Thymus (tissue), 11 donors: ENCODE data around the gene ZNF385B. TPM values are rescaled to one million over a fixed set of nuclear protein-coding genes. Genes with fewer than 3 reads are reported as not detected.

ENCODE experiments used
- DNase-seq, 9 donors: peaks; one replicate each; pipeline ENCODE4 v3.0.0-alpha.2; 2013; ENCODE audit warnings: low spot score in 9 of 9, low read depth in 6 of 9, missing footprints in 1 of 9
- H3K27ac ChIP-seq, 2 donors: one replicate each; pipeline ENCODE4 v1.5.1; 2013; ENCODE audit warnings: control low read depth in 1 of 2, low read depth in 1 of 2, low read length in 1 of 2, mild to moderate bottlenecking in 1 of 2, moderate library complexity in 1 of 2
- H3K27me3 ChIP-seq, 2 donors: one replicate each; pipeline ENCODE4 v1.5.1; 2013; ENCODE audit warnings: low read length in 1 of 2; ENCODE audit not compliant: control insufficient read depth in 2 of 2, insufficient read depth in 1 of 2
- H3K36me3 ChIP-seq, 2 donors: one replicate each; pipeline ENCODE4 v1.5.1; 2013; ENCODE audit warnings: low read length in 1 of 2, mild to moderate bottlenecking in 1 of 2, moderate library complexity in 1 of 2; ENCODE audit not compliant: control insufficient read depth in 2 of 2, insufficient read depth in 2 of 2
- H3K4me1 ChIP-seq, 2 donors: one replicate each; pipeline ENCODE4 v1.5.1; 2013; ENCODE audit warnings: low read length in 2 of 2; ENCODE audit not compliant: control insufficient read depth in 2 of 2, insufficient read depth in 2 of 2
- H3K4me3 ChIP-seq, 2 donors: one replicate each; pipeline ENCODE4 v1.5.1; 2013; ENCODE audit warnings: low read length in 2 of 2, control low read depth in 1 of 2, mild to moderate bottlenecking in 1 of 2
- H3K9me3 ChIP-seq, 2 donors: one replicate each; pipeline ENCODE4 v1.5.1; 2013; ENCODE audit warnings: low read length in 1 of 2, mild to moderate bottlenecking in 1 of 2; ENCODE audit not compliant: control insufficient read depth in 2 of 2, insufficient read depth in 1 of 2
- WGBS: extraction: QIAGEN DNeasy Blood & Tissue Kit; methylation state at CpG from one replicate; pipeline ENCODE4 v1.1.7; 2013; 5-methylcytosine and 5-hydroxymethylcytosine counted together
- polyA plus RNA-seq: library from polyadenylated mRNA; stranded (reverse); fragments of 200-250 nt; gene quantifications from one replicate; pipeline ENCODE4 v1.2.3, GENCODE V29; 2013
- total RNA-seq: library from RNA; stranded (reverse); fragments of 120-200 nt; gene quantifications from one replicate; pipeline ENCODE4 v1.2.4, GENCODE V29; 2013
- donor health status: healthy.

Gene ZNF385B
- total and polyA plus RNA-seq, 2 donors: 0.14 to 2.0 TPM

DNA sequence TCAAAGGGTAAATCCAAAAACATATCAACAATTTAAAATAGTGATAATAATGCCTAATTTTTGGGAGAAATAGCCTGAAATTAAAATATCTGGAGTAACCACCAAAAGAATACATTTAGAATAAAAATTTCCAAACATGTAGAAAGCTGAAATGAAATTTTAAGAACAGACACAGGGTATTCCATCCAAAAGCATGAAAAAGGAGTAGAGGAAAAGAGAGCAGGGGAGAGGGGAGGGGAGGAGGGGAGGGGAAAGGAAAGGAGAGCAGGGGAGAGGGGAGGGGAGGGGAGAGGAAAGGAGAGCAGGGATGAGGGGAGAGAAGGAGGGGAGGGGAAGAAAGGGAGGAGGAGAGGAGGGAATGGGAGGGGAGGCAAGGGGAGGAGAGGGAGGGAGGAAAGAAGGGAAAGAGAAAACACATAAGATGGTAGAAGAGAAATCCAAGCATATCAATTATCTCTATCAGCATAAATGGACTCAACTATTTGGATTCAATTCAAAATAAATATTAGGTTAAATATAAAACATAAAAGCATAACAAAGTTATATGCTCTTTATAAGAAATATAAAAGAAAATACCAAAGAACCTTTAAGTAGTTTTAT, 141.1 kb downstream of the ZNF385B start:
- no peaks in the 10 kb centered on the region for H3K36me3 ChIP-seq
- no peak overlapping the region for H3K4me3 ChIP-seq
- no peaks in the 10 kb centered on the region for H3K27me3 ChIP-seq
- DNase-seq: no peak
- H3K4me1 ChIP-seq: no peaks in the 10 kb centered on the region
- no peak overlapping the region for H3K27ac ChIP-seq
- no peaks in the 10 kb centered on the region for H3K9me3 ChIP-seq

DNA sequence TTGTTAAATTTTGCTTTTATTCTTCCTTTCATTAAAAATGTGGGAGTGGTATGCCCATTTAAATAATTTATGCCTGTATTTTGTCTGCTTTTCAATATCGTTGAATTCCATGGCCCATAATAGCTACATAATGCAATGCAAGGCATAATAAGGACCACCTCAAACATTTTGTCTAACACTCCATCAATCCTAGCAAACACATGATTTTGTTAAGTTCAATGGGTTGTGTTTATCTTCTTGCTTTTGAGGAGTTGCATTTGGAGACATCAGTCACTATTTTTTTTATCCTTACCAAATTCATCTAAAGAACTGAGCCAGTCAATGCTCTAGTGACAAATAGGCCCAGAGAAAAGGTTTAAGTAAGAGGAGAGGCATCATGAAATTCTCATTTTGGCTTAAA, 145.5 kb downstream of the ZNF385B start:
- 99% methylated on average over 1 of the region's 1 CpG for WGBS

DNA sequence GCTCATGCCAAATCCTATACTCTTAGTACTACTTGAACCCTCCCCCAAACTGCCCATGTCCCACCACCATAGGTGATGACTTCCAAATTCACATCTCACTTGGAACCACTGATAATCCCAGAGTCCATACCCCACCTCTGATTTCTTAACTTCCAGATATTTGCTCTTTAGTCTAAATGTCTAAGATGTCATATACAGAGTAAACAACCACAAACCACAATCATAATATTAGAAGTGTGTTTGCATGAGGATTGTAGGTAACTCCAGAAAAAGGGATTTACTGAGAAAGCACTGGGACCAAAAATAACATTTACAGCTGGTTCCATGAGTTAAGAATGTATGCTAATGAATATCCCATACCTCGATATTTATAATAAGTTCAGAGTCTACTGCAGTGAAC, 146.2 kb downstream of the ZNF385B start:
- Histone ChIP-seq H3K27me3 (no peaks in the 10 kb centered on the region), H3K9me3 (no peaks in the 10 kb centered on the region)
- WGBS: 95% methylated on average over 1 of the region's 1 CpG

More for the DNA sequence above, 145.5 kb downstream of the ZNF385B start:
- H3K27me3 ChIP-seq: no peaks in the 10 kb centered on the region
- H3K4me1 ChIP-seq: no peaks in the 10 kb centered on the region
- no peaks in the 10 kb centered on the region for H3K9me3 ChIP-seq
- no peak overlapping the region for H3K27ac ChIP-seq
- H3K36me3 ChIP-seq: no peaks in the 10 kb centered on the region
- no peak overlapping the region for H3K4me3 ChIP-seq
- no peak for DNase-seq

DNA sequence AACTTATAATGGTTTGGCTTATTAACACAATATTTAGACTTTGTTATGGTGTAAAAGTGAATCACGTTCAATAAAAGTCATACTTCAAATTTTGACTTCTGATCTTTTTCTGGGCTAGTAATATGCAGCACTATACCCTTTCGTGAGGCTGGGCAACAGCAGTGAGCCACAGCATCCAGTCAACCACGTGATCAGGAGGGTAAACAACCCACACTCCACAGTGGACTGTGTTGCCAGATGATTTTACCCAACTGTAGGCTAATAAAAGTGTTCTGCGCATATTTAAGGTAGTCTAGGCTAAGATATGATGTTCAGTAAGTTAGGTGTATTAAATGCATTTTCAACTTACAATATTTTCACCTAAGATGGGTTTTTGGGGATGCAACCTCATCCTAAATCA, 148.6 kb downstream of the ZNF385B start:
- no peaks in the 10 kb centered on the region for H3K36me3 ChIP-seq
- no peak overlapping the region for H3K4me3 ChIP-seq
- no peak overlapping the region for H3K27ac ChIP-seq
- no peaks in the 10 kb centered on the region for H3K27me3 ChIP-seq
- H3K4me1 ChIP-seq: no peaks in the 10 kb centered on the region
- no peak for DNase-seq
- WGBS: 82% methylated on average over 4 of the region's 4 CpGs
- H3K9me3 ChIP-seq: no peaks in the 10 kb centered on the region

More for the DNA sequence above, 146.2 kb downstream of the ZNF385B start:
- no peaks in the 10 kb centered on the region for H3K36me3 ChIP-seq
- no peaks in the 10 kb centered on the region for H3K4me1 ChIP-seq
- no peak overlapping the region for H3K27ac ChIP-seq
- no peak overlapping the region for H3K4me3 ChIP-seq
- no peak for DNase-seq

DNA sequence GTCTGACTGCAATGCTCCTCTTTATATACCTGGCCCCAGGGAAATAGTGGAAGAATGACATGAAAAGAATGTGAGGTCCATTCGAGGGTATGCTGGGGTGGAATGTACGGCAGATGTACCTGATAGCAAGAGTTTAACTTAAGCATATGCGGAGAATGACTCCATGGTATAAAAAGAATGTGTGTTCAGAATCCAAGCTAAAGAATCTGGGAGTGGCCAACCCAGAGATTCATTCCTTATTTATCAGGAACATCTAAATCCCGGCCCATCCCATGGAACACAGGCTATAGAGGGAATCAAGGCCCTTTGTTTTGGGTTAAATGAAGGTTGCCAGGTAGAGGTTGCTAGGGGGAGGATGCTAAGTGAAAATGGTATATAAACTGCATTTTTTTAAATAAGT, 150.0 kb downstream of the ZNF385B start:
- DNase-seq: no peak
- H3K27ac ChIP-seq: no peak overlapping the region
- no peaks in the 10 kb centered on the region for H3K27me3 ChIP-seq
- H3K9me3 ChIP-seq: no peaks in the 10 kb centered on the region
- no peaks in the 10 kb centered on the region for H3K36me3 ChIP-seq
- 93% methylated on average over 4 of the region's 4 CpGs for WGBS
- H3K4me3 ChIP-seq: no peak overlapping the region
- H3K4me1 ChIP-seq: no peaks in the 10 kb centered on the region

DNA sequence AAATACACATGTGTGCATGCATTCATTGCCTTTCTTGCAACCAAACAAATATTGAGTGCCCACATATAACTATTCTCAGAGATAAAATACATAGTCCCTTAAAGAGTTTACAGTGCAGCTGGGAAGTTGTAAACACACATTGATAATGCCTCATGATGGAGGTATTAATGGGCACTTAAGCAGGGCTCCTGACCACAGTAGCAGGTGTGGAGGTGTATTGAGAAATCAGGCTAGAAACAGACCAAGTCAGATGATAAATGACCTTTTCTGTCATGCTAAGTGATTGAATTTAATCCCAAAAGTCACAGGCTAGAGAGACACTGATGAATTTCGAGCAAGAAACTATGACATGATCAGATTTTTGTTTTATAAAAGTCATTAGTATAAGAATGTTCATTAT, 157.7 kb downstream of the ZNF385B start:
- no peak overlapping the region for H3K4me3 ChIP-seq
- WGBS: 63% methylated on average over 1 of the region's 1 CpG
- no peaks in the 10 kb centered on the region for H3K27me3 ChIP-seq
- DNase-seq: no peak
- H3K9me3 ChIP-seq: no peaks in the 10 kb centered on the region
- no peaks in the 10 kb centered on the region for H3K36me3 ChIP-seq
- no peaks in the 10 kb centered on the region for H3K4me1 ChIP-seq
- H3K27ac ChIP-seq: no peak overlapping the region

DNA sequence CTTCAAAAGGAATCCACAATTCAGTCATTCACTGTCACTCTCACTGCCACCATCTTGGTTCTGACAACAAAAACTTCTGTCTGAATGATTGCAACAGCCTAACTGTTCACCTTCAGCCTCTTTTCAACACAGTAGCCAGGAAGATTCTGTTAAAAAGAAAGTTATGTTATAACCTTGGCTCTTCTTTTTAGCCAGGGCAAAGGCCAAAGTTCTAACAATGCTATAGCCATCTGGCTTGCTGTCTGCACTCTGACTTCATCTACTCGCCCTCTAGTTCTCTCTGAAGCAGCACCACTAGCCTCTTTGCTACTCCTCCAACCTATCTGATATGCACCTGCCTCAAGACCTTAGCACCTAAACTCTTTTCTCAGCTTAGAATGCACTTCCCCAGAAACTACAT, 158.5 kb downstream of the ZNF385B start:
- no peak overlapping the region for H3K27ac ChIP-seq
- H3K9me3 ChIP-seq: no peaks in the 10 kb centered on the region
- DNase-seq: no peak
- no peaks in the 10 kb centered on the region for H3K4me1 ChIP-seq
- no peaks in the 10 kb centered on the region for H3K27me3 ChIP-seq
- H3K4me3 ChIP-seq: no peak overlapping the region
- H3K36me3 ChIP-seq: no peaks in the 10 kb centered on the region
- WGBS: 98% methylated on average over 1 of the region's 1 CpG

DNA sequence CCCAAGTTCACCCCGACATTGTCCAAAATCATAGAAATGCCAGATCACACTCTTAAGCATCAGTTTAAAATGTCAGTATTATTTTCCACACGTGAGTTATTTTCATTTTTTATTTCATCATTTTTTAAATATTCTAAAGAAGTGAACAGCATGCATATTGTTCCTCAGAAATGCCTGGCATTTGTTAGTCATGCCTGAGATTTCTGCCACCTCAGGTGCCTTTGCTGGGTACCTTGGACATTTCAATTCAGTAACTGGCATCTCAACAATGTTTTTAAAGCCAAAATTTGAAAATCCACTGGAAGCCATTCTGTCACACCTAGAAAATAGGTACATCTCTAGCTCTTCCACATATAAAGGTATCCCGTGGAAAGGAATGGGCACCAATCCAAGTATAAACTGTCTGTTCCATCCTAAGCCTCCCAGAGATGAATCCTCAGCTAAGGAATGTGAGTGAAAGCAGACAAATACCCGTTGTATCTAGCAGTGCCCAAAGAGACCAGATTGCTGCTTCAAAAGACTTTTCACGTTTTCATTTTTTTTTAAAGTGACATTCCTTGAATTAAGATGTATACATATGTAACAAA, 159.8 kb downstream of the ZNF385B start:
- Histone ChIP-seq H3K27me3 (no peaks in the 10 kb centered on the region), H3K4me3 (no peak overlapping the region), H3K27ac (no peak overlapping the region), H3K9me3 (no peaks in the 10 kb centered on the region), H3K36me3 (no peaks in the 10 kb centered on the region), H3K4me1 (no peaks in the 10 kb centered on the region)
- WGBS: 85% methylated on average over 5 of the region's 5 CpGs
- no peak for DNase-seq

DNA sequence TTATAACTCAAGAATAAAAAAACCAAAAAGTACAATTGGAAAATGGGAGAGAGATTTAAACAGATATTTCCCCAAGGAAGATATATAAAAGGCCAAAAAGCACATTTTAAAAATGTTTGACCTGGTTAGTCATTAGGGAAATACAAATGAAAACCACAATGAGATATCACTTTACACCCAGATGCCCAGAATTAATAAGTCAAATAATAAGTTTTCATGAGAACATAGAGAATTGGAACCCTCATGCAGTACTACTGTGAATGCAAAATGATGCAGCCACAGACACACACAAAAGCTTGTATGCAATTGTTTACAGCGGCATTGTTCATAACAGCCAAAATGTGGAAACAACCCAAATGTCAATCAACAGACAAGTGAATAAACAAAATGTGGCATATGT, 165.9 kb downstream of the ZNF385B start:
- DNase-seq: no peak
- H3K27ac ChIP-seq: no peak overlapping the region

More for the DNA sequence above, 165.9 kb downstream of the ZNF385B start:
- whole genome bisulfite sequencing: 96% methylated on average over 1 of the region's 1 CpG
- Histone ChIP-seq H3K4me3 (no peak overlapping the region), H3K4me1 (no peaks in the 10 kb centered on the region), H3K27me3 (no peaks in the 10 kb centered on the region), H3K36me3 (no peaks in the 10 kb centered on the region), H3K9me3 (no peaks in the 10 kb centered on the region)
